Mucosa of descending colon (tissue), 3 donors: ENCODE measurements around the gene MYO10. TPM values are rescaled to one million over a fixed set of nuclear protein-coding genes. Genes with fewer than 3 reads are reported as not detected.
A peak's percentile ranks its signal among the peaks of the same experiment; 100 is the strongest.

Experiments
- ATAC-seq: fragments of 200-7000 bp; cut with Tn5 transposase; one replicate; pipeline ENCODE4 v1.9.1; 2020; ENCODE audit warnings: mild to moderate bottlenecking, moderate library complexity
- DNase-seq, 3 donors: peaks; one replicate each; pipeline ENCODE4 v3.0.0-alpha.2; 2020
- H3K36me3 ChIP-seq: fragments of 200-600 bp; one replicate; pipeline ENCODE4 v1.8.0; 2021; ENCODE audit warnings: low read depth, mild to moderate bottlenecking
- H3K4me1 ChIP-seq: fragments of 200-600 bp; one replicate; pipeline ENCODE4 v1.8.0; 2021; ENCODE audit warnings: low read depth, mild to moderate bottlenecking
- H3K4me3 ChIP-seq: fragments of 200-600 bp; one replicate; pipeline ENCODE4 v1.8.0; 2021; ENCODE audit warnings: mild to moderate bottlenecking
- H3K9me3 ChIP-seq: fragments of 200-600 bp; one replicate; pipeline ENCODE4 v1.8.0; 2021; ENCODE audit warnings: mild to moderate bottlenecking
- intact Hi-C, 2 donors: fragments of 100-400 bp; cut with DNase I in 1 of 2; cut with micrococcal nuclease in 1 of 2; formaldehyde crosslinking; loops; one replicate each; pipeline versions ENCODE4 v1.11.0 to v1.11.1; 2022; cut with DNase I, micrococcal nuclease
- total RNA-seq, 3 donors: library from RNA; stranded (reverse); fragmentation: NEBNext Ultra II Directional in 2 of 3; extraction: Animal tissue kit (Norgen Biotek cat#: 25700) in 2 of 3; gene quantifications; one replicate each; pipeline versions ENCODE4 v1.2.1 to v1.2.4, GENCODE V29; 2021 to 2023
- TF ChIP-seq, protein P1 (sequence below): fragments of 200-600 bp; IDR thresholded peaks from one replicate; pipeline ENCODE4 v1.8.0; 2022; ENCODE audit warnings: antibody characterized with exemption, mild to moderate bottlenecking
- donor health status: DM: no; HTN: no; CAD: no; lungs with moderate emphysema.
- donor health status: DM: no; HTN: no; CAD: no.
- donor health status: DM: no; HTN: yes; CAD: no.

The MYO10 gene
- total RNA-seq, 3 donors from 2014 or later, result 29.4 to 87.8 (median 61.3) TPM

DNA sequence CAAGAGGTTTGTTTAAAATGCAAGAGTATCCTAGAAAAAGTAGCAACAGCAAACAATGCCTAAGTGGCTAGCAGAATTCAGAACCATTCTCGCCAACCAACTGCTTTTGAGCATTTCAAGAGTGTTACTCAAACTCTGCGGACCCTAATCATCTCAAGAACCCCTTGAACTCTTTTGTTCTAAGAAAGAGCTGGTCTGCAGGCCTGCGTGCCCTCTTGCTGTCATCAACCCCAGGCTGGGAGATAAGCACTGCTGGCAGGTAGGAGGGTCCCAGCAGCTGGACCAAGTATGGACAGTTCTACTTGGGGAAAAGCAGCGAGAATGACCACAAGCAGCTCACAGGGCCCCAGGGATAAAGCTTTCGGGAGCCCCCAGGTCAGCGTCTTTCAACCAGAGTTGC lies 38.3 kb downstream of the MYO10 start:
- peaks cover 40% of the 10 kb centered on the region for H3K4me1 ChIP-seq
- intact Hi-C loops, result no loop called here

DNA sequence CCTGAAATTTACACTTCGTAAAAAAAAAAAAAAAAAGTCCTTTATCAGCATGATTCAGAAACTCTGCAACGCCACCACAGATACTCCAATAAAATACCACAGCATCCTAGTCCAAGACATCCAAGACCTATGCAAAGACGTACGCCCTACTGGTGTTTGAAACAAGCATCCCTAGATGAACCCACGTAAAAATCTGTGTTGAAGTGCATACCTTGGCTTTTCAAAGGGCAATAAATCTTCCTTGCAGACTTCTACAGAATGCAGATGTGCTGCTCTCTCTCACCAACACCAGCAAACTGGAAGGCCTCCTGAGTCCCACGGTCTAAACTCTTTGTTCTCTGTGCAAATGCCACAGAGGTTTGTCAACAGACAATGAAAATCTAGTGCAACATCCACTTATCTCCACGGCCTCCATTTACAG lies 38.8 kb downstream of the MYO10 start:
- Histone ChIP-seq H3K4me3 (no peak overlapping the region), H3K4me1 (peaks cover 40% of the 10 kb centered on the region), H3K9me3 (no peaks in the 10 kb centered on the region), H3K36me3 (no peaks in the 10 kb centered on the region)
- DNase-seq, result no peak
- intact Hi-C loops, result no loop called here
- peak; percentile 17 for ATAC-seq
- TF ChIP-seq, protein P1, sequence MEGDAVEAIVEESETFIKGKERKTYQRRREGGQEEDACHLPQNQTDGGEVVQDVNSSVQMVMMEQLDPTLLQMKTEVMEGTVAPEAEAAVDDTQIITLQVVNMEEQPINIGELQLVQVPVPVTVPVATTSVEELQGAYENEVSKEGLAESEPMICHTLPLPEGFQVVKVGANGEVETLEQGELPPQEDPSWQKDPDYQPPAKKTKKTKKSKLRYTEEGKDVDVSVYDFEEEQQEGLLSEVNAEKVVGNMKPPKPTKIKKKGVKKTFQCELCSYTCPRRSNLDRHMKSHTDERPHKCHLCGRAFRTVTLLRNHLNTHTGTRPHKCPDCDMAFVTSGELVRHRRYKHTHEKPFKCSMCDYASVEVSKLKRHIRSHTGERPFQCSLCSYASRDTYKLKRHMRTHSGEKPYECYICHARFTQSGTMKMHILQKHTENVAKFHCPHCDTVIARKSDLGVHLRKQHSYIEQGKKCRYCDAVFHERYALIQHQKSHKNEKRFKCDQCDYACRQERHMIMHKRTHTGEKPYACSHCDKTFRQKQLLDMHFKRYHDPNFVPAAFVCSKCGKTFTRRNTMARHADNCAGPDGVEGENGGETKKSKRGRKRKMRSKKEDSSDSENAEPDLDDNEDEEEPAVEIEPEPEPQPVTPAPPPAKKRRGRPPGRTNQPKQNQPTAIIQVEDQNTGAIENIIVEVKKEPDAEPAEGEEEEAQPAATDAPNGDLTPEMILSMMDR, result no peak

More for the DNA sequence above, 38.3 kb downstream of the MYO10 start:
- Histone ChIP-seq H3K9me3 (no peaks in the 10 kb centered on the region), H3K36me3 (no peaks in the 10 kb centered on the region), H3K4me3 (no peak overlapping the region)
- DNase-seq (no peak), ATAC-seq (no peak)
- TF ChIP-seq, protein P1, result no peak

DNA sequence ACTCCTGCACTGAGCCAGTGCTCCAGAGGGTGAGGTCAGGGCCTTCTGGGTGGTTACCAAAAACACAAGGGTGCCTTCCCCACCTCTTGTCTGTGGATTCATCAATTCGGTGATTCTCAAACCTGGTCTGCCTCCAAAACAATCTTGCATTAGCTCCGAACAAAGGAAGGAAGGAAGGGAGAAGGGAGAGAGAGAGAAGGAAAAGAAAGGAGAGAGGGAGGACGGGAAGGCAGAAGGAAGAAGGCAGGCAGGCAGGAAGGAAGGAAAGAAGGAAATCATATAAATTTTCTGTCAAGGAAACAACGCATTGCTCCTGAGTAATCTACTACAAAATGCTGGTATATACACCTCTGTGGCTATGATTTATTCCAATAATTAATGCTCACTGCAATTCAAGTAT lies 39.3 kb downstream of the MYO10 start:
- ATAC-seq (no peak), DNase-seq (no peak)
- Histone ChIP-seq H3K36me3 (no peaks in the 10 kb centered on the region), H3K4me1 (peaks cover 40% of the 10 kb centered on the region), H3K9me3 (no peaks in the 10 kb centered on the region), H3K4me3 (no peak overlapping the region)
- intact Hi-C loops, result no loop called here
- TF ChIP-seq, protein P1, result no peak

DNA sequence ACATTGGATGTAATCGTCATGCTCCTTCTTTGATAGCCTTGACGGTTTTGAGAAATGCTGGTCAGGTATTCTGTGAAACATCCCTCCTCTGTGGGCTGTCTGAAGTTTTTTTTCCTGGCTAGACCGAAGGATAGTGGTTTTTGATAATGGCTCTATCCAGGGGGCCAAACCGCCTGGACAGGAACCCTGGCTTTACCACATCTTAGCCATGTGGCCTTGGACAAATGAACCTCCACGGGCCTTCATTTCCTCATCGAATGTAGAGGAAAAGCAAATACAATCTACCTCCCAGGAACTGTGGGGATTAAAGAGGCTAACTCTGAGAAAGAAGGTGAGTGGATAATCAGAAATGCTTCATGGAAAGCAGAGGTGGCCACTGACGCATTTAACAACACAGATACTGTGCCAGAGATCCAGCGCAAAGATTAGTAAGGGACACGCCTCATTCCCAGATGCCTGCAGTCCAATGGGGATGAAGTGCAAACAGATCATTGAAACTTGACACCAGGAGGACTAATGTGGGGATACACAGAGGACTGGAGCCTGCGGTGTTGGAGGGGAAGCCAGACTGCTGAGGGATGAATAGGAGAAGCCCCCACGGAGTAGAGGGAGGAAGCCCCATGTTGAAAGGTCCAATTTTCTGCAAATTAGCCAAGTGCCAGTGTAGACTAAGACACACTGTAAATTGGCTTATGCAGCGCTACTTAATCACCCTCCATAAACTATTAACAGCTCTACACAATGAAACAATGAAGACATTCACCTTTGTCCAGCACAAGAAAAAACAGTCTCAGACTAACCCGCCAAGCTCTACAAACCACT lies 41.6 kb downstream of the MYO10 start:
- H3K36me3 ChIP-seq, result no peaks in the 10 kb centered on the region
- peaks cover 47% of the 10 kb centered on the region for H3K4me1 ChIP-seq
- TF ChIP-seq, protein P1, result no peak
- intact Hi-C loops, result no loop called here
- DNase-seq, result peak in 2 of 3 donors; percentile 54 to 82
- H3K9me3 ChIP-seq, result no peaks in the 10 kb centered on the region
- ATAC-seq, result peak; percentile 84
- H3K4me3 ChIP-seq, result no peak overlapping the region

DNA sequence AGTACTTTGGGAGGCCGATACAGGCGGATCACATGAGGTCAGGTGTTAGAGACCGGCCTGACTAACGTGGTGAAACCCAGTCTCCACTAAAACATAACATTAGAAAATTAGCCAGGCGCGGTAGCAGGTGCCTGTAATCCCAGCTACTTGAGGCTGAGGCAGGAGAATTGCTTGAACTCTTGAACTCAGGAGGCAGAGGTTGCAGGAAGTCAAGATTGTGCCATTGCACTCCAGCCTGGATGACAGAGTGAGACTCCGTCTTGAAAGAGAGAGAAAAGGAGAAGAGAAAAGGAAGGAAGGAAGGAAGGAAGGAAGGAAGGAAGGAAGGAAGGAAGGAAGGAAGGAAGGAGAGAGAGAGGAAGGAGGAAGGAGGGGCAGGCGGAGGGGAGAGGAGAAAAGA lies 45.1 kb downstream of the MYO10 start:
- Histone ChIP-seq H3K4me1 (peaks cover 39% of the 10 kb centered on the region), H3K4me3 (no peak overlapping the region), H3K36me3 (no peaks in the 10 kb centered on the region), H3K9me3 (no peaks in the 10 kb centered on the region)
- DNase-seq (peak in 1 of 3 donors; percentile 39), ATAC-seq (peak; percentile 13)
- intact Hi-C loops, result no loop called here
- TF ChIP-seq, protein P1, result no peak
